Measurements from ENCODE around the gene NHS.

Gene NHS

GRCh38 chrX:17412692-17413091 lies 37.7 kb downstream of the NHS start:
- Histone ChIP-seq H3K27me3 (ENCODE audit: insufficient read depth, low read length, poor library complexity) (no peaks in the 10 kb centered on the region), H3K4me1 (ENCODE audit: insufficient read depth, low read length) (no peaks in the 10 kb centered on the region), H3K4me2 (ENCODE audit: insufficient read depth, low read length) (no peak overlapping the region), H2AFZ (ENCODE audit: low read depth, low read length) (no peak overlapping the region), H4K20me1 (ENCODE audit: insufficient read depth, low read length) (no peaks in the 10 kb centered on the region), H3K79me2 (ENCODE audit: insufficient read depth, low read length) (no peaks in the 10 kb centered on the region), H3K9me3 (ENCODE audit: insufficient read depth, low read length, severe bottlenecking) (no peaks in the 10 kb centered on the region), H3K27ac (ENCODE audit: low read length) (no peak overlapping the region), H3K36me3 (ENCODE audit: insufficient read depth, low read length) (no peaks in the 10 kb centered on the region), H3K9ac (ENCODE audit: low read depth, low read length) (no peak overlapping the region), H3K4me3 (ENCODE audit: low read depth in 1 of 2, low read length in 2 of 2) (no peak overlapping the region)
- ATAC-seq (ENCODE audit: insufficient read depth, low read depth) (no peak), DNase-seq (no peak)
- no peak for TF ChIP-seq EZH2 (IDR thresholded peaks at IDR 0.05; ENCODE audit: borderline replicate concordance, low read depth, low read length, severe bottlenecking)
- TF ChIP-seq, protein P1, sequence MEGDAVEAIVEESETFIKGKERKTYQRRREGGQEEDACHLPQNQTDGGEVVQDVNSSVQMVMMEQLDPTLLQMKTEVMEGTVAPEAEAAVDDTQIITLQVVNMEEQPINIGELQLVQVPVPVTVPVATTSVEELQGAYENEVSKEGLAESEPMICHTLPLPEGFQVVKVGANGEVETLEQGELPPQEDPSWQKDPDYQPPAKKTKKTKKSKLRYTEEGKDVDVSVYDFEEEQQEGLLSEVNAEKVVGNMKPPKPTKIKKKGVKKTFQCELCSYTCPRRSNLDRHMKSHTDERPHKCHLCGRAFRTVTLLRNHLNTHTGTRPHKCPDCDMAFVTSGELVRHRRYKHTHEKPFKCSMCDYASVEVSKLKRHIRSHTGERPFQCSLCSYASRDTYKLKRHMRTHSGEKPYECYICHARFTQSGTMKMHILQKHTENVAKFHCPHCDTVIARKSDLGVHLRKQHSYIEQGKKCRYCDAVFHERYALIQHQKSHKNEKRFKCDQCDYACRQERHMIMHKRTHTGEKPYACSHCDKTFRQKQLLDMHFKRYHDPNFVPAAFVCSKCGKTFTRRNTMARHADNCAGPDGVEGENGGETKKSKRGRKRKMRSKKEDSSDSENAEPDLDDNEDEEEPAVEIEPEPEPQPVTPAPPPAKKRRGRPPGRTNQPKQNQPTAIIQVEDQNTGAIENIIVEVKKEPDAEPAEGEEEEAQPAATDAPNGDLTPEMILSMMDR (IDR thresholded peaks at IDR 0.05; ENCODE audit: borderline replicate concordance, extremely low read depth, low read length, poor library complexity, severe bottlenecking), result no peak

DNA sequence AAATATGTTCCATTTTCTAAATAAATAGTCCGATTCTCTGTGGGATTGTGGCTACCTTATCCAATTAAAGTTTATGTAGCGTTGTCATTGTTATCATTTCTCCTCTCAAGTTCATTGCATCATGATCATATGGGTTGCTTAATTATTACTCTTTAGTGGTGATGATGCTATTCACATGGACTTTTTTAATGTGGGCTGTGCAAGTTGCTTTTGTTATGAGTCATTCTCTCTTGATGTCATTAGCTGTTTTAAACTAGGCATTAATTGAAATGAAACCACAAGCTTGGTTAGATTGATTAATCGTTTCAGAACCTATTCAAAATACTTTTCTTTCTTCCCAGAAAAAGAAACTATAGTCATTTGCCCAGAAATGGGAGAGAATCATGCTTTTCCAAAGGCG lies 38.2 kb downstream of the NHS start:
- no peaks in the 10 kb centered on the region for H3K79me2 ChIP-seq (ENCODE audit: insufficient read depth, low read length)
- no peak overlapping the region for H3K9ac ChIP-seq (ENCODE audit: low read depth, low read length)
- no peak overlapping the region for H3K4me3 ChIP-seq (ENCODE audit: low read depth in 1 of 2, low read length in 2 of 2)
- H3K9me3 ChIP-seq (ENCODE audit: insufficient read depth, low read length, severe bottlenecking), result no peaks in the 10 kb centered on the region
- DNase-seq, result no peak
- H3K4me2 ChIP-seq (ENCODE audit: insufficient read depth, low read length), result no peak overlapping the region
- no peak for ATAC-seq (ENCODE audit: insufficient read depth, low read depth)
- no peaks in the 10 kb centered on the region for H3K4me1 ChIP-seq (ENCODE audit: insufficient read depth, low read length)
- TF ChIP-seq, protein P1 (IDR thresholded peaks at IDR 0.05; ENCODE audit: borderline replicate concordance, extremely low read depth, low read length, poor library complexity, severe bottlenecking), result no peak
- TF ChIP-seq EZH2 (IDR thresholded peaks at IDR 0.05; ENCODE audit: borderline replicate concordance, low read depth, low read length, severe bottlenecking), result no peak
- no peaks in the 10 kb centered on the region for H3K36me3 ChIP-seq (ENCODE audit: insufficient read depth, low read length)
- H3K27ac ChIP-seq (ENCODE audit: low read length), result no peak overlapping the region
- H3K27me3 ChIP-seq (ENCODE audit: insufficient read depth, low read length, poor library complexity), result no peaks in the 10 kb centered on the region
- H2AFZ ChIP-seq (ENCODE audit: low read depth, low read length), result no peak overlapping the region
- H4K20me1 ChIP-seq (ENCODE audit: insufficient read depth, low read length), result no peaks in the 10 kb centered on the region

- H3K79me2 ChIP-seq (ENCODE audit: insufficient read depth, low read length), result no peaks in the 10 kb centered on the region
- H3K27me3 ChIP-seq (ENCODE audit: insufficient read depth, low read length, poor library complexity), result no peaks in the 10 kb centered on the region
- no peaks in the 10 kb centered on the region for H3K36me3 ChIP-seq (ENCODE audit: insufficient read depth, low read length)
- no peak for TF ChIP-seq EZH2 (IDR thresholded peaks at IDR 0.05; ENCODE audit: borderline replicate concordance, low read depth, low read length, severe bottlenecking)
- TF ChIP-seq, protein P1 (IDR thresholded peaks at IDR 0.05; ENCODE audit: borderline replicate concordance, extremely low read depth, low read length, poor library complexity, severe bottlenecking), result no peak
- no peak overlapping the region for H3K27ac ChIP-seq (ENCODE audit: low read length)
- DNase-seq (no peak), ATAC-seq (ENCODE audit: insufficient read depth, low read depth) (no peak)
- no peak overlapping the region for H3K4me3 ChIP-seq (ENCODE audit: low read depth in 1 of 2, low read length in 2 of 2)
- H3K4me1 ChIP-seq (ENCODE audit: insufficient read depth, low read length), result no peaks in the 10 kb centered on the region
- H3K9ac ChIP-seq (ENCODE audit: low read depth, low read length), result no peak overlapping the region
- H3K4me2 ChIP-seq (ENCODE audit: insufficient read depth, low read length), result no peak overlapping the region
- no peak overlapping the region for H2AFZ ChIP-seq (ENCODE audit: low read depth, low read length)
- H4K20me1 ChIP-seq (ENCODE audit: insufficient read depth, low read length), result no peaks in the 10 kb centered on the region
- no peaks in the 10 kb centered on the region for H3K9me3 ChIP-seq (ENCODE audit: insufficient read depth, low read length, severe bottlenecking)
These were observed 39.1 kb downstream of the NHS start for GRCh38 chrX:17414027-17414658.
